Central memory CD4-positive, alpha-beta T cell (primary cell): Measurements from ENCODE around the gene CCDC184.
"Not testable (repeated sequence)": the region's sequence is repeated elsewhere in the genome, so short reads cannot be mapped to it uniquely, and the experiment has no call there.

Experiments used
- DNase-seq: peaks from one replicate; pipeline ENCODE4 v3.0.0; 2022

The CCDC184 gene

GRCh38 chr12:48180424-48180823 is 3.0 kb upstream of the CCDC184 start:
- no peak for DNase-seq

GRCh38 chr12:48180857-48181495 is 2.5 kb upstream of the CCDC184 start:
- no peak for DNase-seq

GRCh38 chr12:48182631-48183030 is 813 bp upstream of the CCDC184 start:
- DNase-seq = no peak

GRCh38 chr12:48183876-48184548 is 568 bp downstream of the CCDC184 start:
- no peak for DNase-seq

DNA sequence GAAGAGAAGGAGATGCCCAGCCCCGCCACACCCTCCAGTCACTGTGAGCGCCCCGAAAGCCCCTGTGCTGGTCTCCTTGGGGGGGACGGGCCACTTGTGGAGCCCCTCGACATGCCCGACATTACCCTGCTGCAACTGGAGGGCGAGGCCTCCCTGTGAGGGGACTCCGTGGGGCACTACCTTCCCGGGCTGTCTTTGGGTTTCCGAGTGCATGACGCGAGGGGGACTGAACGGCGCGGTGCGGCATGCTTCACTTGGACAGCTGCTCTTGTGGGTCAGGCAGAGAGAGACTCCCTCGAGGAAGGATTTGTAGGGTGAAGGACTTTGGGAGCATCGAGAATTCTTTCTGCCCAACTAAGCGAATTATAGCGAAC is 1.1 kb downstream of the CCDC184 start:
- no peak for DNase-seq

DNA sequence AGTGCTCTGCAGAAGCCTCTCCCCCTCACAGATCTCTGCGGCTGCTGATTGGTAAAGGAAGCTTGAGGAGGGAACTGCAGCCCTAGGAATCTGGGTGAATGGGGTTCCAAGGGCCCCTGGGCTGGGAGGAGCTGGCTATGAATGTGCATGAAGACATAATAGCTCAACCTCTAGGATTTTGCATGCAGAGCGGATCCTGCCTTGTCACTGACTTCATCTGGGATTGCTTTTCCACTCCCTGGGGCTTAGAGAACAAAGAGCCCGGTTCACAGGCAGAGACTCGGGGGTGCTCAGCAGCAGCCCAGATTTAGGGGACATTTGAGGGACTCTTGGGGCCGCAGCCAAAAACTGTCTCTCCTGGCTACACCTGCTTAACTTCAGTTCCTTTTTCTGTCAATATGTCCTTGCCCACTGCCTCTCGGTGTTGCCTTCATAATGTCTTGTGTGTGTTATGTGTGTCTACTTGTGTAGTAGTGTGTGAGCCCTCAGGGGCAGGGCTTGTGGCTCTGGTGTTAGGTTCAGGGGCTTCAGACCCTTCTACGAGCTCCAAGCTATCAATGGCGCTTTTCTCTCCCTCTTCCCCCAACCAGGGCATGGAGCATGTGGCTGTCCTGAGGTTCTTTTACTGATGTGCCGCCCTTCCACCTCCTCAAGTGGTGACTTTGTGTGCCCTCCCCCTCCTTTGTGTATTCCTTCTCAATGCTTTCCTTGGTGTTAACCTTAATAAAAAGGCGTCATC is 1.9 kb downstream of the CCDC184 start:
- no peak for DNase-seq

GRCh38 chr12:48187916-48188695 is 4.7 kb downstream of the CCDC184 start:
- DNase-seq = no peak

DNA sequence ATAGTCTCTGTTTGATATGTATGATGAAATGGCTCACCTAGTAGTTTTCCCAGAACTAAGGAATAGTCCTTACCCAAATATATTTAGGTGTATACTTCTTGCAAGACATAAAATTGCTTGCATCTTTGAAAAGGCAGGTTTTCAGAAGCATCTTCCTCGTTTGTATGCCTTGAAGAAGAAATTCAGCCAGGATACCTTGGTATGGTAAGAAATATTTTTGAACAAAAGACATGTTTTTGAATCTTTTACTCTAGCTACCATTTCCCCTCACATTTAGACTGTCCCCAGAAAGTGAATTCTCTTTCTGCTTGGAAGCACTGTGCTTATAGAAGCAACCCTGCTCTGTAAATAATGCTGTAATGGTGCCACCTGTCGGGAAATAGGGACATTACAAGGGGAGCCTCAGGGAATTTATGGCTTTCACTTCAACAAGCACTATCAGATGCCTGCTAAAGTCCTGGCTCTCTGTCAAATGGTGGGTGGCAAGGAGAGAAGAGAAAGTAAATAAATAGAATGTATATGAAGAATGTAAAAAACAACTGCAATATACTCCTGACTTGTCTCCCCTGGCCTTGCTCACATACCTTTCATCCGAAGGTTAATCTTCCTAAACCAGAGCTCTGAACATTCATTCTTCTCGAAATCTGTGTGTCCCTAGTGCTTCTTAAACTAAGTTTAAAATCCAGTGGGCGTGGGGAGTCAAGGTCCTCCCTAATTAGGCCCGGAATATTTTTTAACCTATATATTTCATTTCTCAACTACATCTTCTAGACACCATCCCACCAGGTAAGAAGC is 6.1 kb downstream of the CCDC184 start:
- peak; percentile 61 for DNase-seq

DNA sequence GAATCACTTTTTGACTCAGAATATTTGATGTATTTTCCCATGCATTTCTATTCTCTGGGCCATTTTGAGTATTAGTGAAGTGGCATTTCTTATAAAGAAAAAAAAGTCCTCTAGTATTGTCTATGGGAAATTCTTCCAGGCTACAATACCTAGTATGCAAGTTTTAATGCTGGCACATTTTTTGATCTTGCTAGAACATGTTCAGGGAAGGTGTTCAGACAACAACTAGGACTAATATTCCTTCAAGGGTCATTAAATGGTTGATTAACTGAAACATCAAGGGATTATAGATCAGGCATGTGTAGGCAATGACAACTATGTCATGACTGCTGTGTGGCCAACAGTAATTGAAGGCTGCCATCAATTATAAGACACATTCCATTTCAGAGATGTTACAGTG is 7.7 kb downstream of the CCDC184 start:
- no peak for DNase-seq

- no peak for DNase-seq
Observed at GRCh38 chr12:48192861-48193260, 9.4 kb downstream of the CCDC184 start.

DNA sequence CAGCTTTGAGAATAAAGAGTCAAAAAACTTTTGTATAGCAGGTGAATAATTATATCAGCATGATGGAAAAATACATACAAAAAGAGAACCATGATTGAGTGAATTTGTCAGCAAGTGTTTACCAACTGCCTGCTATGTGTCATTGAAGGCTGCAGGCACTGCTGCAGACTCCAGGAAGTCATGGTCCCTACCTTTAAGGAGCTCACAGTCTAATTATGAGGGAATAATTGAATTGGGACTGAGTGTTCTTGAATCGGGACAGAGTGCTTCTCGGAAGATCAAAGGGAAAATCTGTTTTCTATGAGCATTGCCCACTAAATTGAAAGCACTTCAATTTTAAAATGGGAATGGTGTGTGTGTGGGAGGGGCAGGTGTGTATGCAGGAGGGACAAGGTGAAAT is 10.2 kb downstream of the CCDC184 start:
- DNase-seq = no peak

DNA sequence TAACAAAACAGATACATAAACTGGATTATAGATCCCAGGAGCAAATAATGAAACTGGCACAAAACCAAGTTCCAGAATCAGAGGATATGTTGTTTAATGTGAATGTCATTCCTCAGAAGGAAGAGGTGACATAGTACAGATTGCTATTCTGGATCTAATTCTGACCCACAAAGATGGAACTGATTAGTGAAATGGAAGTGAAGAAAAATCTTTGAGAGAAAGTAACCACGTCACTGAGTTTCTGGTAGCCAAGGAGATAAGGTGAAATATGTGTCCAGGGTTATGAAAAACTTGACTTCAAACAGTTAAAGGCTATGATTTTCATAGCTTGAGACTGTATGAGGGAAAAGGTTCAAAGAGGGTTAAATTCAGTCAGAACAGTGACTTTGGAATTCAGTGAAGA is 11.4 kb downstream of the CCDC184 start:
- DNase-seq = no peak

- DNase-seq = peak; percentile 58
Observed at GRCh38 chr12:48197549-48197970, 14.1 kb downstream of the CCDC184 start.

- DNase-seq = peak; percentile 88
Observed at GRCh38 chr12:48197971-48198671, 14.7 kb downstream of the CCDC184 start.

DNA sequence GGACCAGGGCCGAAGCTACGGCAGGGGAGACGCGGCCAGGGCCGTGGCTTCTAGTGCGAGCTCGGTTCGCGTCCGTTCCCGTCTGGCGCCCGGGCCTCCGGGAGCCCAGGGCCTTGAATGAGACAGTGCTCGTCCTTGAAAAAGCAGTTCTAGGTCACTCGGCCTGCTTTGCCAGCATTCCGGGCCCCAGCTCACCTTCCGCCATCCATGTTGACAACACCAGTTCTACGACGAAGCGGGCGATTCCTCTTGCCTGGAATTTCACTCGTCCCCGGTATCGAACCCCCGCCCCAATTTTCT is 15.2 kb downstream of the CCDC184 start:
- DNase-seq = no peak

- DNase-seq = no peak
Observed at GRCh38 chr12:48198985-48199384, 15.5 kb downstream of the CCDC184 start.

- no peak for DNase-seq
Observed at GRCh38 chr12:48199774-48200221, 16.4 kb downstream of the CCDC184 start.

DNA sequence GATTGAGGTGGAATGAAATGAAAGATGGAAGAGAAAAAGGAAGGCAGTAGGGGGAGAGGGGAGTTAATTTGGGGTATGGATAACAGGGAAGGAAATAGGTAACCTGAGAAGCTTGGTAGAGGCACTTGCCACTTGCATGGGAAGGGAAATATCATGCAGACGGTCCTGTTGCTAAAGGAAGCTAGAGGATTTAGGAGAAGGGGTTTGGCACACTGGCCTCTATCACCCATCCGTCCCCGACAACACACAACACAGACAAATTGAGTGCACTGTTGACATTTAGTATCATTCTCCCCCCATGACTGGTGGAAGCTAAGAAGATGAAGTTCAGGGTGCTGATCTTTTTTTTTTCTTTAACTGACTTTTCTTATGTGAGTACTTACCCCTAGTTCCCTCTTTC is 17.6 kb downstream of the CCDC184 start:
- no peak for DNase-seq

DNA sequence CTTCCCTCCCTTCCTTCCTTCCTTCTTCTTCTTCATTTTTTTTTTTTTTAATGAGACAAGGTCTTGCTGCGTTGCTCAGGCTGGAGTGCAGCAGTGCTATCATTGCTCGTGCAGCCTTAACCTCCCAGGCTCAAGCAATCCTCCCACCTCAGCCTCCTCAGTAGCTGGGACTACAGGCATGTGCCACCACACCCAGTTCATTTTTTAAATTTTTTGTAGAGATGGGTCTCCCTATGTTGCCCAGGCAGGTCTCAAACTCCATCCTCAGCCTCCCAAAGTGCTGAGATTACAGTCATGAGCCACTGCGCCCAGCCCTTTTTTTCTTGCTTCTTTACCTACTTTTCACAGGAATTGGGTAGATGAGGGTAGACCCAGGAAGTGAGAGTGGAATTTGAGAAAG is 18.1 kb downstream of the CCDC184 start:
- DNase-seq = no peak

GRCh38 chr12:48202766-48203165 is 19.3 kb downstream of the CCDC184 start:
- no peak for DNase-seq

GRCh38 chr12:48203192-48203591 is 19.7 kb downstream of the CCDC184 start, which contains the start of gene OR10AD1:
Gene OR10AD1 (minus strand): TSS chr12:48203292. CDS start chr12:48203292, 0 bp downstream.
- DNase-seq = no peak

DNA sequence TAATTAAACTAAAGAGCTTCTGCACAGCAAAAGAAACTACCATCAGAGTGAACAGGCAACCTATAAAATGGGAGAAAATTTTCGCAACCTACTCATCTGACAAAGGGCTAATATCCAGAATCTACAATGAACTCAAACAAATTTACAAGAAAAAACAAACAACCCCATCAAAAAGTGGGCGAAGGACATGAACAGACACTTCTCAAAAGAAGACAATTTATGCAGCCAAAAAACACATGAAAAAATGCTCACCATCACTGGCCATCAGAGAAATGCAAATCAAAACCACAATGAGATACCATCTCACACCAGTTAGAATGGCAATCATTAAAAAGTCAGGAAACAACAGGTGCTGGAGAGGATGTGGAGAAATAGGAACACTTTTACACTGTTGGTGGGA is 26.1 kb downstream of the CCDC184 start:
- DNase-seq = not testable (repeated sequence)
